HepG2 (cell line): Measurements from ENCODE around the gene IQGAP2. TPM values are rescaled to one million over a fixed set of nuclear protein-coding genes. Genes with fewer than 3 reads are reported as not detected.

Experiments used
- CCAR2 ChIP-seq: fragments of 200-400 bp; formaldehyde crosslinking; optimal IDR thresholded peaks from 2 replicates; pipeline ENCODE3; 2018; ENCODE audit warnings: low read depth, mild to moderate bottlenecking, low read length, moderate library complexity
- ELF1 ChIP-seq: sonication (generic); formaldehyde crosslinking; IDR thresholded peaks from 2 replicates; pipeline ENCODE4 v1.4.0; 2020; ENCODE audit warnings: missing genetic modification reagents
- GATAD1 ChIP-seq: IDR thresholded peaks from 2 replicates; pipeline ENCODE4 v1.6.1; 2016; ENCODE audit warnings: missing genetic modification reagents, missing compliant biosample characterization
- GPN1 ChIP-seq: sonication (generic); formaldehyde crosslinking; IDR thresholded peaks from 2 replicates; pipeline ENCODE4 v1.5.1; 2020; ENCODE audit warnings: missing genetic modification reagents, borderline replicate concordance
- NBN ChIP-seq: fragments of 450-650 bp; conservative IDR thresholded peaks from 2 replicates; pipeline ENCODE4 v1.6.1; 2017
- NR2C2 ChIP-seq: sonication (generic); formaldehyde crosslinking; IDR thresholded peaks from 2 replicates; pipeline ENCODE4 v1.4.0; 2020; ENCODE audit warnings: missing genetic modification reagents, mild to moderate bottlenecking, moderate library complexity, borderline replicate concordance
- TP53 ChIP-seq: sonication (generic); formaldehyde crosslinking; conservative IDR thresholded peaks from 2 replicates; pipeline ENCODE4 v1.4.0; 2020; ENCODE audit warnings: missing genetic modification reagents
- ZBTB3 ChIP-seq: sonication (generic); formaldehyde crosslinking; IDR thresholded peaks from 2 replicates; pipeline ENCODE4 v1.4.0; 2020; ENCODE audit warnings: low read depth, mild to moderate bottlenecking, moderate library complexity, missing genetic modification reagents, borderline replicate concordance
- ZFP1 ChIP-seq: IDR thresholded peaks from 2 replicates; pipeline ENCODE4 v1.6.1; 2016
- ZNF136 ChIP-seq: sonication (generic); formaldehyde crosslinking; IDR thresholded peaks from 2 replicates; pipeline ENCODE4 v1.8.1; 2022; ENCODE audit warnings: low read depth, mild to moderate bottlenecking, moderate library complexity, missing genetic modification reagents
- ZNF296 ChIP-seq: sonication (generic); formaldehyde crosslinking; conservative IDR thresholded peaks from 2 replicates; pipeline ENCODE4 v1.5.0; 2020; ENCODE audit warnings: mild to moderate bottlenecking, missing genetic modification reagents
- ZNF362 ChIP-seq: sonication (generic); formaldehyde crosslinking; IDR thresholded peaks from 2 replicates; pipeline ENCODE4 v1.4.0; 2020; ENCODE audit warnings: missing genetic modification reagents, mild to moderate bottlenecking, borderline replicate concordance
- ZNF547 ChIP-seq: sonication (generic); formaldehyde crosslinking; IDR thresholded peaks from 2 replicates; pipeline ENCODE4 v1.5.1; 2020; ENCODE audit warnings: mild to moderate bottlenecking, missing genetic modification reagents
- ZNF562 ChIP-seq: sonication (generic); formaldehyde crosslinking; IDR thresholded peaks from 2 replicates; pipeline ENCODE4 v1.8.0; 2022; ENCODE audit warnings: missing genetic modification reagents, borderline replicate concordance
- ZNF816 ChIP-seq: sonication (generic); formaldehyde crosslinking; IDR thresholded peaks from 2 replicates; pipeline ENCODE4 v1.8.0; 2022; ENCODE audit warnings: missing genetic modification reagents, mild to moderate bottlenecking, borderline replicate concordance
- ZUFSP ChIP-seq: sonication (generic); formaldehyde crosslinking; IDR thresholded peaks from 2 replicates; pipeline ENCODE4 v1.9.0; 2021; ENCODE audit warnings: missing genetic modification reagents, mild to moderate bottlenecking, borderline replicate concordance
- polyA plus RNA-seq, 8 experiments: library from polyadenylated mRNA; depleted of rRNA in 3 of 8; stranded (reverse) in 7 of 8; unstranded in 1 of 8; fragments of >200 nt; fragmentation: Illumina TruSeq in 4 of 8; extraction: Trizol in 4 of 8; gene quantifications; 2 replicates each; pipeline versions ENCODE4 v1.2.1 to v1.2.3, GENCODE V29; 2011 to 2016; ENCODE audit warnings: low read depth in 4 of 8, missing spikeins in 1 of 8, mixed read lengths in 1 of 8; ENCODE audit not compliant: insufficient read depth in 1 of 8
- total RNA-seq, 5 experiments: library from RNA; depleted of rRNA; stranded (reverse); fragments of >200 nt; fragmentation: Illumina TruSeq; extraction: Trizol; gene quantifications; 2 replicates each; pipeline ENCODE4 v1.2.3, GENCODE V29; 2016; ENCODE audit warnings: low read depth in 1 of 5
- TF ChIP-seq, protein P1 (sequence below): sonication (generic); formaldehyde crosslinking; conservative IDR thresholded peaks from 2 replicates; pipeline ENCODE4 v1.4.0; 2020; ENCODE audit warnings: missing genetic modification reagents
- TF ChIP-seq, protein P2 (sequence below): sonication (generic); formaldehyde crosslinking; IDR thresholded peaks from 2 replicates; pipeline ENCODE4 v1.9.0; 2022; ENCODE audit warnings: low read depth, missing genetic modification reagents
- TF ChIP-seq, protein P3 (sequence below): sonication (generic); formaldehyde crosslinking; IDR thresholded peaks from 2 replicates; pipeline ENCODE4 v1.4.0; 2020; ENCODE audit warnings: missing genetic modification reagents; ENCODE audit errors: not compliant biosample characterization

The IQGAP2 gene
- total and polyA plus RNA-seq, 2 of the 13 experiments (the other 11 are each of a cell fraction or from before 2014, with no cell fraction given) = 35.2 to 83.3 TPM

DNA sequence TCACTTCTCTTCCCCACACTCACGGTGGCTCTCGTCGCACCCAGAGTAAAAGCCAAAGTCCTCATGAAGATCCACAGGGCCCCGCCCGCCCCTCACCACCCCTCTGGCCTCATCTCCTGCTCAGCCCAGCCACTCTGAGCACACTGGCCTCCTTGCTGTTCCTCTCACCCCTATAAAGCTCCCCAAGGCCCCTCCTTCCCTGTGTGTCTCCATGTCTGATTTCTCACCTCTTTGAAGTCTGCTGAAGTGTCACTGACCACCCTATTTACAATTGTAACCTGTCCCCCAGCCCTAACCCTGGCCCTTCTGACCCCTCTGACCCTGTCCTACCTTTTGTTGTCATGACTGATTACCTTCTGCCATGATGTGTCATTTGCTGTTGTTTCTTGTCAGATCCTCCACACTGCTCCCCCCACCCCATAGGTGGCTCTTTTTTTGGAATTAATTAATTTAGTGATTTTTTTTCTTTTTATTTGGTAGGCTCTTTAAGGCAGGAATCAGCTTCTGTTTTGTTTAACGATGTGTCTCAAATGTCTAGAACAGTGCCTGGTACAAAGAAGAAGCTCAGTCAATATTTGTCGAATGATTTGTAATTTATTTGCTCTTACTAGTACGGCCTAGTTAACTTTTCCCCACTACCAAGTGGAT, 90.2 kb downstream of the IQGAP2 start (continued):
- TF ChIP-seq ZNF816 (no peak), ELF1 (CRISPR knock-in tag) (no peak), NBN (no peak), CCAR2 (no peak), TP53 (CRISPR knock-in tag) (no peak), ZNF296 (CRISPR knock-in tag) (no peak), ZNF362 (no peak), ZUFSP (CRISPR knock-in tag) (no peak), ZBTB3 (CRISPR knock-in tag) (no peak), GPN1 (no peak), GATAD1 (CRISPR knock-in tag) (no peak), ZFP1 (CRISPR knock-in tag) (no peak), ZNF562 (CRISPR knock-in tag) (no peak), ZNF136 (CRISPR knock-in tag) (no peak), NR2C2 (CRISPR knock-in tag) (peak; percentile 42; the same call in 1 of the 2 replicates), ZNF547 (CRISPR knock-in tag) (no peak)
- TF ChIP-seq, protein P1, sequence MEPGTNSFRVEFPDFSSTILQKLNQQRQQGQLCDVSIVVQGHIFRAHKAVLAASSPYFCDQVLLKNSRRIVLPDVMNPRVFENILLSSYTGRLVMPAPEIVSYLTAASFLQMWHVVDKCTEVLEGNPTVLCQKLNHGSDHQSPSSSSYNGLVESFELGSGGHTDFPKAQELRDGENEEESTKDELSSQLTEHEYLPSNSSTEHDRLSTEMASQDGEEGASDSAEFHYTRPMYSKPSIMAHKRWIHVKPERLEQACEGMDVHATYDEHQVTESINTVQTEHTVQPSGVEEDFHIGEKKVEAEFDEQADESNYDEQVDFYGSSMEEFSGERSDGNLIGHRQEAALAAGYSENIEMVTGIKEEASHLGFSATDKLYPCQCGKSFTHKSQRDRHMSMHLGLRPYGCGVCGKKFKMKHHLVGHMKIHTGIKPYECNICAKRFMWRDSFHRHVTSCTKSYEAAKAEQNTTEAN (CRISPR knock-in tag) = no peak
- TF ChIP-seq, protein P2, sequence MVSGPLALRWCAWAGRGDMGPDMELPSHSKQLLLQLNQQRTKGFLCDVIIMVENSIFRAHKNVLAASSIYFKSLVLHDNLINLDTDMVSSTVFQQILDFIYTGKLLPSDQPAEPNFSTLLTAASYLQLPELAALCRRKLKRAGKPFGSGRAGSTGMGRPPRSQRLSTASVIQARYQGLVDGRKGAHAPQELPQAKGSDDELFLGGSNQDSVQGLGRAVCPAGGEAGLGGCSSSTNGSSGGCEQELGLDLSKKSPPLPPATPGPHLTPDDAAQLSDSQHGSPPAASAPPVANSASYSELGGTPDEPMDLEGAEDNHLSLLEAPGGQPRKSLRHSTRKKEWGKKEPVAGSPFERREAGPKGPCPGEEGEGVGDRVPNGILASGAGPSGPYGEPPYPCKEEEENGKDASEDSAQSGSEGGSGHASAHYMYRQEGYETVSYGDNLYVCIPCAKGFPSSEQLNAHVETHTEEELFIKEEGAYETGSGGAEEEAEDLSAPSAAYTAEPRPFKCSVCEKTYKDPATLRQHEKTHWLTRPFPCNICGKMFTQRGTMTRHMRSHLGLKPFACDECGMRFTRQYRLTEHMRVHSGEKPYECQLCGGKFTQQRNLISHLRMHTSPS = no peak
- TF ChIP-seq, protein P3, sequence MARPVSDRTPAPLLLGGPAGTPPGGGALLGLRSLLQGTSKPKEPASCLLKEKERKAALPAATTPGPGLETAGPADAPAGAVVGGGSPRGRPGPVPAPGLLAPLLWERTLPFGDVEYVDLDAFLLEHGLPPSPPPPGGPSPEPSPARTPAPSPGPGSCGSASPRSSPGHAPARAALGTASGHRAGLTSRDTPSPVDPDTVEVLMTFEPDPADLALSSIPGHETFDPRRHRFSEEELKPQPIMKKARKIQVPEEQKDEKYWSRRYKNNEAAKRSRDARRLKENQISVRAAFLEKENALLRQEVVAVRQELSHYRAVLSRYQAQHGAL = no peak
